KG1 (cell line): ENCODE measurements around the gene PSTPIP1.
"Not testable (repeated sequence)": the region's sequence is repeated elsewhere in the genome, so short reads cannot be mapped to it uniquely, and the experiment has no call there.

Source experiments
- DNase-seq: peaks from one replicate; lab custom pipeline; 2025; lab: John Stamatoyannopoulos, UW

PSTPIP1 gene

GRCh38 chr15:76994971-76995945, at the start of gene PSTPIP1:
Gene PSTPIP1 (plus strand): TSS chr15:76995126. CDS start chr15:76995574, 448 bp downstream.
- DNase-seq, result peak; percentile 70

GRCh38 chr15:76945494-76946093, 49.3 kb upstream of the PSTPIP1 start:
- DNase-seq, result no peak

- DNase-seq, result no peak
Observed at GRCh38 chr15:76947454-76947853, 47.5 kb upstream of the PSTPIP1 start.

GRCh38 chr15:76951220-76951619, 43.7 kb upstream of the PSTPIP1 start:
- DNase-seq, result no peak

GRCh38 chr15:76953913-76954312, 41.0 kb upstream of the PSTPIP1 start:
- no peak for DNase-seq

GRCh38 chr15:76954744-76955143, 40.2 kb upstream of the PSTPIP1 start:
- no peak for DNase-seq

GRCh38 chr15:76961268-76962011, 33.5 kb upstream of the PSTPIP1 start:
- no peak for DNase-seq

GRCh38 chr15:76962337-76963013, 32.5 kb upstream of the PSTPIP1 start:
- DNase-seq, result no peak

- DNase-seq, result no peak
Observed at GRCh38 chr15:76963596-76963995, 31.3 kb upstream of the PSTPIP1 start.

GRCh38 chr15:76964157-76964556, 30.8 kb upstream of the PSTPIP1 start:
- DNase-seq, result no peak

GRCh38 chr15:76966051-76966450, 28.9 kb upstream of the PSTPIP1 start:
- not testable (repeated sequence) for DNase-seq

GRCh38 chr15:76967067-76967466, 27.9 kb upstream of the PSTPIP1 start:
- DNase-seq, result no peak

GRCh38 chr15:76968306-76968705, 26.6 kb upstream of the PSTPIP1 start:
- DNase-seq, result no peak

- DNase-seq, result no peak
Observed at GRCh38 chr15:76972389-76973361, 22.3 kb upstream of the PSTPIP1 start.

- peak; percentile 14 for DNase-seq
Observed at GRCh38 chr15:76973362-76973743, 21.6 kb upstream of the PSTPIP1 start.

GRCh38 chr15:76973906-76974305, 21.0 kb upstream of the PSTPIP1 start:
- DNase-seq, result no peak

GRCh38 chr15:76974456-76975036, 20.4 kb upstream of the PSTPIP1 start:
- DNase-seq, result no peak

- no peak for DNase-seq
Observed at GRCh38 chr15:76976141-76976540, 18.8 kb upstream of the PSTPIP1 start.

- DNase-seq, result no peak
Observed at GRCh38 chr15:76976572-76977270, 18.2 kb upstream of the PSTPIP1 start.
